Activated CD4-positive, alpha-beta T cell treated with anti-CD3 and anti-CD28 coated beads, Interleukin-10, Interleukin-2, amounts not matched to agents 100 ng/mL and 50 ng/mL, durations not matched to agents 16 hours and 8 hours (primary cell): ENCODE results near the gene ACSM2A.
"Not testable (repeated sequence)": the region's sequence is repeated elsewhere in the genome, so short reads cannot be mapped to it uniquely, and the experiment has no call there.

ENCODE experiments used
- DNase-seq: peaks from one replicate; pipeline ENCODE4 v3.0.0-alpha.2; 2020

ACSM2A gene

DNA sequence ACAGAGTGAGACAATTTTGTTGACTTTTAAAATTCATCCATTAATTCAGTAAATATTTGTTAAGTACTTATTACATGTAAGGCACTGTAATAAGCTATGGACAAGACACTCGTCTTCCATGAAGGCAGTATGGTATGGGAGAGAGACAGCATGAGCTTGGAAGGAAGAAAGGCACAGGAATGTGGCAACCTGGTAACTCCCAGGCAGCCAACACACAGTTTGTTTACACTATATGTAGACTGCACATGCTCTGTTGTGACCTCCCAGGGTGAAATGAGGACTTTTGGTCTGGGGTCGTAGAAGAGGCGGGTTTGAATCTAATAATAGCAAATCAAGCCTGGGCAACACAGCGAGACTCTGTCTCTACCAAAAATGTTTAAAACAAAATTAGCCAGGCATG is 9.0 kb downstream of the ACSM2A start:
- DNase-seq: not testable (repeated sequence)

DNA sequence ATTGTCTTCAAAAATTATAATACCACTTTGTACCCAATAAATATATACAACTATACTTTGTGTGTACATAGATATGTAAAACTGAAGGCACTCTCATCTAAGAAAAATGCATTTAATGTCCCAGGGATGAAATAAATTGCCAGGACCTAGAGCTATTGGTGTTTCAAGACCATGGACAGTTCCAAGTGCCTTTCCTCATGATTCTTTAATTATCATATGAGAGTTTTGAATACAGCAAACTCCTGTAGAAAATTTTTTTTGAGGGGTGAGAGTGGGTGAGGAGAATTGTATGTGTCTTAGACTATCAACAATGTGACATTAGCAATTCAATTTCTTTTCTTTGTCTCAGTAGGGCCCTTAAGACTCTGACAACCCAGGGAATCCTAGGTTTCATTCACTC is 17.6 kb downstream of the ACSM2A start:
- not testable (repeated sequence) for DNase-seq

DNA sequence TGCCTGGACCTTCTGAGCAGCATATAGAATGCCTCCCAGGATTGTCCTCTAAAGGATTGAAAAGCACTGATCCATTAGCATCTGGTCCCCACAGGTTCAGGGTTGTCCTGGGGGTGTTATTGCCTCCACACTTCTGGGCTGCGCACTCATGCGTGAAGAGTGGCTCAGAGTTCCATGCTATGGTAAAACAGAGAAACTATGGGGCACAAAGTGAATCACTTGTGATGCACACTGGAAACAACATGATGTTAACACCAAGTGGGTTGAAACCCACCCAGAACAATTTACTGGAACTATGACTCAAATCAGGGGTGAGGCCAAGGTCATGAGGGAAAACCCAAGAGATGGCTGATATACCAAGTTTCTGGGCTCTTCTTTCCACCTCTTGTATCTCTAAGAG is 18.6 kb downstream of the ACSM2A start:
- not testable (repeated sequence) for DNase-seq

DNA sequence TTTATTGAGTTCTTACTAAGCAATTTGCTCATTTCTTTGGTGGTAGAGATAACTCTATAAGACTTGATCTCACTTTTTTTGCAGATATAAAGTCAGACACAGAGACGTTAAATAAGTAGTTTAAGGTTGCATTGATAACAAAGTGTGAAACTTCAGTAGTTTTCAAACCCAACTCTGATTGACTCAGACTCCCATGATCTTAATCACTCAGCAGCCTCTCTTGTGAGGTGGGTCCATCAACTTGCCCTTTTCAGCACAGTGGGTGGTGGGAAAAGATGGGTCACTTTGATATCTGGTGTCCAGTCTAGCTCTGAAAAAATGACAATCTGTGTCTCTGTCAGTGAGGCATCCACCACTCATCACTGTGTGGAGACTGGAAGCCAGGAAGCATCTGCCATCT is 19.4 kb downstream of the ACSM2A start:
- DNase-seq: not testable (repeated sequence)

DNA sequence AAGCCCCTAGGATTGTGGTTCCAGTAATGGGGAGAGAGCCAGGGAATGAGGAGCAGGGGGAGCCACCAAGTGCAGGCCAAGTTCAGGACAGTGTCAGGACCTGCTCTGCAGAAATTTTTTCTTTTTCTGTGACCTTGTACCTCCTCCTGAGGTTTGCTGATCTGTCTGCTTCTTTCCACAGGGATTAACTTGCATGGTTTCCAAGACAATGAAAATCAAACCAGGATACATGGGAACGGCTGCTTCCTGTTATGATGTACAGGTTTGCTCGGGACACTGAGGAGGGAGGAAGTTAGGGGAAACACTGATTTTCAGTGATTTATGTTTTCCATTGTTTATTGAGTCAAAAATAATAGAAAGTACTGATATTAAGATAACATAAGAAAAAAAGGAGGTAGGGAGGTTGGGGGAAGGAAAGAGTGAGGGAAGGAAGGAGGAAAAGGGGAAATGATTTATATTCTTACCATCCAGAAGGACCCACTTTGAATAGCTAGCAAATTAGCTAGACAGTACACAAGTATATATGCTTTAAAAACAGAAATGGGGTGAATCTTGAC is 25.9 kb downstream of the ACSM2A start:
- not testable (repeated sequence) for DNase-seq

DNA sequence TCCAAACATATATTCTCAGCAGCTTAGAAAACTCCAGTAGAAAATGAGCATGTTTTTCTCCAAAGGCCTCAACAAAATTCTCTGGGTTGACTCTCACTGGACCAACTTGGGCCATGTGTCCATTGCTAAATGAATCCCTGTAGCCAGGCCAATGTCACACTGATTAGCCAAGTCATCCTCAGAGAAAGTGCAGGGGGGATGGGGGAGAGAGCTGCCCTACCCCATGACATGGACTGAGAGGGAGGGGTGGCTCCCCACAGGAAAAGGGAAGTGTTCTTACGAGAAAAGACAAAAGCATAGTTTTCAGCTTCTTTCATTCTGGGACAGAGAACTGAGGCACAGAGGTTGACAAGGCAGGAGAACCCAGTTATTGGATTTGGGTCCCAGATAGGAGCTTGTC is 32.7 kb downstream of the ACSM2A start:
- not testable (repeated sequence) for DNase-seq

DNA sequence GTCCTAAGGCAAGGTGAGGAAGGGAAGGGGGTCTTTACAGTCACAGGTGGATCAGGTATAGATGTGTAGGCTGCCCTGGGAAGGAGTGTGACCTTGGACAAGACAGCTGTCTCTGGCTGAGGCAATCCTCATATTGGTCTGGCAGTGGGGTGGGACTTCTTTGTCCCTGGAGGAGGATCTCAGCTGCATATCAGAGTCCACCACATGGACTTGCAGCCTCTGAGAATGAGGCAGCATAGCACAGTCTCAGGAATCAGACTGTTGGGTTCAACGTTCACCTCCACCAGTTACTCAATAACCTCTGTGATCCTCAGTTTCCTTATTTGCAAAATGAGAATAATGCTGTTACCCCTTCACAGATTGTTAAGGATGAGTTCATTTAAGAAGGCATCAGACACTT is 33.4 kb downstream of the ACSM2A start:
- DNase-seq: no peak

DNA sequence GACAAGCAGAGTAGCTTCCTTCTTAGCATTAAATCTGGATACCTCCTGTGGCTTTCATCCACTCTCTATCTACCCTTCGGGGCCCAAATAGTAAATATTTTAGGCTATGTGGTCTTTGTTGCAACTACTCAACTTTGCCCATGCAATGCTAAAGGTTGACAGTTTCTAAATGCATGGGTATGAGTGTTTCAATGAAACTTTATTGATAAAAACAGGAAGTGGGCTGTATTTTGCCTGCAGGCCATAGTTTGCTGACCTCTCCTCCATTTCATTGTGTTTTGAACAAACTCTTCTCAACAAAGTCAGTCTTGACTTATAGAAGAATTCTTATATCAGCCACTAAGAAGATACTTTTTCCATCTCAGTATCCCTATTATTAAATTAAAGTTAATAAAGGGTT is 34.1 kb downstream of the ACSM2A start:
- DNase-seq: no peak

DNA sequence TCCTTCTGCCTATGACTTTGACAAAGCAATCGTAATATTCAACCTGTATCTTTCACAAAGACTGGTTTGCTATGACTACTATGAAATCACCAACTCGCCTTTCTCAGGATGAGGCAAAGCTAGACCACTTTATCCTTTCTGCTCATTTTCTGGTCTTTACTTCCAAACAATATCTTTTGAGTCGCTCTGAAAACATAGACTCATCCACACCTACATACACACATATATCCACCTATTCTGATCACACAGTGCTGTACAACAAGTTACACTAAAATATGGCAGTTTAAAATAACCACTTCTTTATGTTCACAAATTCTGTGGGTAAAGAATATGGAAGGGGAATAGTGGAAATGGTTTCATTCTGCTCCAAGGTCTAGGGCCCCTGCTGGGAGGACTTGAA is 39.7 kb downstream of the ACSM2A start:
- not testable (repeated sequence) for DNase-seq

DNA sequence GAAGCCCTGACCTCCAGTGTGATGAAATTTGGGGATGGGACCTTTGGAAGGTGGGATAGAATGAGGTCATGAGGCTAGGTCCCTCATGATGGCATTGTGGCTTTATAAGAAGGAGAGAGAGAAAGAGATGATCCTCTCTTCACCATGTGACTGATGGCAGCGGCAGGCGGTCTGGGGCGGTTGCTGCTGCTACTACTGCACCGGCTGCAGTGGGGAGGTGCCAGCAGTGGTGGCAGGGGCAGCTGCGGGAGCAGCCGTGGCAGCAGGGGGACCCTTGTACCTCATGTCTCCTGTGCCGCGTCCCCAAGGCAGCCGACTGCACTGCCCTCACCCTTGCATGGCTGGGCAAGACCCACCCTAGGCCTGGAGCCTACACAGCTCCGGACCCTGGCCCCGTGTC is 40.1 kb downstream of the ACSM2A start:
- not testable (repeated sequence) for DNase-seq

DNA sequence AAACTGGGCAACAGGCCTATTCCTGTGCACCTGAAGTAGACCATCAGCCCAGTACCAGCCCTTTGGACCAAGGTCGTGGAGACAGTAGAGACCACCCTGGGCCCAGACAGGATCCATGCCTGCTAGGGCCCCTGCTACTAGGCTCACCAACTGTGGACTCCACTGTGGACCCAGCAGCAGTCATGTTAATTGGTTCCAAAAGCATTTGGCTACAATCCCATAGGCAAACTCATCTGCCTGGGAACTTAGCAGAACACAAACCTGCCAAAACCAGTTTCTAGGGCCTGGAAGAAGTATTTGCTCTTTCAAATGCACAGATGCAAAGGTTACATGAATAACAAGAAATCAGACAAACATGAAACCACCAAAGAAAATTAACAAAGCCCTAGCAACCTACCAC is 53.1 kb downstream of the ACSM2A start:
- no peak for DNase-seq

DNA sequence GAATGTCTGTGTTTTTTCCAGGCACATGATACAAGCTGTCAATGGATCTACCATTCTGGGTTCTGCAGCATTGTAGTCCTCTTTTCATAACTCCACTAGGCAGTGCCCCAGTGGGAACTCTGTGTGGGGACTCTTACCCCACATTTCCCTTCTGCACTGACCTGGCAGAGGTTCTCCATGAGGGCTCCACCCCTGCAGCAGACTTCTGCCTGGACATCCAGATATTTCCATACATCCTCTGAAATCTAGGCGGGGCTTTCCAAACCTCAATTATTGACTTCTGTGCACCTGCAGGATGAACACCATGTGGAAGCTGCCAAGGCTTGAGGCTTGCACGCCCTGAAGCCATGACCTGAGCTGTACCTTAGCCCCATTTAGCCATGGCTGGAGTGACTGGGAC is 56.0 kb downstream of the ACSM2A start:
- no peak for DNase-seq

DNA sequence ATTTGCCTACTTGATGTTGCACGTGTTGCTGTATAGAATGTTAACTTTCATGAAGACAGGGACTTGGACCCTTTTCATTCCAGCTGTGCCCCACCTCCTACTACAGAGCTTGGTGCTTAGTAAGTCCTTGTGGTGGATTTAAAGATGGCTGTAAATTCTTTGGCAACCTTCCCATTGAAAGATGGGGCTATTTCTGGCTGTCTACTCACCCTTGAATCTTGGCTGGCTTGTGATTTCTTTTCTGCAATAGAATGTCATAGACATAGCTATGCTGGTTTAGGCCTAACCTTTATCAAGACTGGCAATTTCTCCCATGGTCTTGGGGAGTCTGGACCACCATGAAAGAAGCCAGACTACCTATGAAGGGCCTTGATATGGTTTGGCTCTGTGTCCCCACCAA is 59.0 kb downstream of the ACSM2A start:
- DNase-seq: no peak

DNA sequence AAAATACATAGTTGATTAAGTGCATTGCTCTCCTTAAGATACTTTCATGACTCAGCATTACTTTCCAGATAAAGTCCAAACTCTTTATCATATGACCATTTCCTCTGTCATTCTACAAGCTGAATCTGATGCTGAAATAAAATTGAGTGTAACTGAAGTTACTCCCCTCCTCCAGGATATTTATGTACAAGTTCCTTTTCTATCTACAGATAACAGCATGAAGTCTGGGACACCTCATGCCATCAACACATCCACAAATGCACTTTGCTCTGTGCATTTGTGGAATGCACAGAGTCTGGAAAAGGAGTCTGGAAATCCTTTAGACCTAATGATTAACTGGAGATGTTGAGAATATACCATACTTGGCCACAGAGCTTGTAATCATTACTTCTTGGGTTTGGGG is 64.4 kb downstream of the ACSM2A start:
- no peak for DNase-seq

DNA sequence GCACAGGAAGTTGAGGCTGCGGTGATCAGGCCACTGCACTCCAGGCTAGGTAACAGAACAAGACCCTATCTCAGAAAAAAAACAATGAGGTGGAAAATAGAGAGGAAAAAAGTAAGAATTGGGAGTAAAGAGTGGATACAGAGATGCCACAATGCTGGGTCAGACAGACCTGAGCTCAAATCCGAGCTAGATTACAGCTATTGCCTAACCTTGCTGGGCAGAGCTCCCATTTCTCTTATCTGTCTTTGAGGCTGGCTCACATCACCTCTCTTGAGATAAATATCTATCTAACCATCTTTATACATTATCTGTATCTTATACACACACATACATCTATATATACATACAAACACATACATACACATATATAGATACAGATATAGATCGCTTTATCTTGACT is 65.8 kb downstream of the ACSM2A start:
- DNase-seq: no peak

DNA sequence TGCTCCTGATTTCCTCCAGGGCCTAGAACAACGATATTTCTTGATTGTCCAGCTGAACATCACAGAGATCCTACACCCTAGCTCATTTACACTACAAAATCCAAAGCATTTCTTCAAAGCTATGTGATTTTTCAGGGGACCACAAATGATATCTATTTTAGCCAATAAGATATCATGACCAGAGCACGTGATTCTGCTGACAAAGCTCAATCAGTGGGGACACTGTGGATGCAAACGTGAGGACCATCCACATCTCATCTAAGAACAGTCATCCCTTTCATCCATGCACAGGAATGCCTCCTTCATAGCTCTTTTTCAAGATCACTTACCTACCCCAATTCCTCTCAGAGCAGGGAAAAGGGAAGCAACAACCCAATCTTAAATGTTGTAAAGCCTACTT is 67.9 kb downstream of the ACSM2A start:
- DNase-seq: no peak

DNA sequence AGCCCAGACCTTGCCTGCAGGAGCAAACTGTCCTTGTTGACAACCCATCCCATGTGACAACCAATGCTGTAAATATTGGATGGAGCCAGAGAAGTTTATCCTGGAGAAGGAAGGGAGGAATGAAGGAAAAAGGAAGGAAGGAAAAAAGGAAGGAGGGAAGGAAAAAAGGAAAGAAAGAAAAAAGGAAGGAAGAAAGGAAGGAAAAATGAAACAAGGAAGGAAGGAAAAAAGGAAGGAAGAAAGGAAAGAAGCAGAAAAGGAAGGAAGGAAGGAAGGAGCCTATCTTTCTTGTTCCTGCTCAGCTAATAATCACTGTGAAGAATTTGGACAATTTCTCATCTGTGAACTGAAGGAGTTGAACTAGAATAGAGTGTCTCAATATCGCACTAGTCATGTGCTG is 68.8 kb downstream of the ACSM2A start:
- DNase-seq: no peak

DNA sequence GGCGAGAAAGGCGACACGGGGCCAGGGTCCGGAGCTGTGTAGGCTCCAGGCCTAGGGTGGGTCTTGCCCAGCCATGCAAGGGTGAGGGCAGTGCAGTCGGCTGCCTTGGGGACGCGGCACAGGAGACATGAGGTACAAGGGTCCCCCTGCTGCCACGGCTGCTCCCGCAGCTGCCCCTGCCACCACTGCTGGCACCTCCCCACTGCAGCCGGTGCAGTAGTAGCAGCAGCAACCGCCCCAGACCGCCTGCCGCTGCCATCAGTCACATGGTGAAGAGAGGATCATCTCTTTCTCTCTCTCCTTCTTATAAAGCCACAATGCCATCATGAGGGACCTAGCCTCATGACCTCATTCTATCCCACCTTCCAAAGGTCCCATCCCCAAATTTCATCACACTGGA is 80.5 kb downstream of the ACSM2A start:
- not testable (repeated sequence) for DNase-seq

DNA sequence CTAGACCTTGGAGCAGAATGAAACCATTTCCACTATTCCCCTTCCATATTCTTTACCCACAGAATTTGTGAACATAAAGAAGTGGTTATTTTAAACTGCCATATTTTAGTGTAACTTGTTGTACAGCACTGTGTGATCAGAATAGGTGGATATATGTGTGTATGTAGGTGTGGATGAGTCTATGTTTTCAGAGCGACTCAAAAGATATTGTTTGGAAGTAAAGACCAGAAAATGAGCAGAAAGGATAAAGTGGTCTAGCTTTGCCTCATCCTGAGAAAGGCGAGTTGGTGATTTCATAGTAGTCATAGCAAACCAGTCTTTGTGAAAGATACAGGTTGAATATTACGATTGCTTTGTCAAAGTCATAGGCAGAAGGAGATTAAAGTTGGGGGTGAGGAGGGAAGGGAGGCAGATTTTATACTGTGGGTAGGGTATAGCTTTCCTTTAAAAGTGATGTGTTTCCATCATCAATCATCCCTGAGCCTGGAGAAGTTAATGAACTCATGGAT is 81.0 kb downstream of the ACSM2A start:
- DNase-seq: not testable (repeated sequence)

DNA sequence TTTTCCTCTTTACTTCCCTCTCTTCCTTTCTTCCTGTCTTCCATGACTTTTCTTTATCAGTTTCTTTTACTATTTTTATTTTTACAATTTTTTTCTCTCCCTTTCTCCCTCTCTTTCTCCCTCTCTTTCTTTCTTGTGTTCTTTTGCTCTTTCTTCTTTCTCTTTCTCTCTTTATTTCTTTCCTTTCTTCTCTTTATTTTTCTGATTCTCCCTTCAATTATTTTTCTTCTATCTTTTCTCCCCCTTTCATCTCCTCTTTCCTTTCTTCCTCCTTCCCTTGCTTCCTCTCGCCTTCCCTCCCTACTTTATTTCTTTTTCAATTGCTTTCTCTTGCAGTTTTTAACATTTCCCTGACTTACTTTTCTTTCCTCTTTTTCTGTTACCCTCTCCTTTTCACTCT is 85.3 kb downstream of the ACSM2A start:
- not testable (repeated sequence) for DNase-seq
